Upper lobe of left lung (tissue), 6 donors: Measurements from ENCODE around the gene ATXN7. TPM values are rescaled to one million over a fixed set of nuclear protein-coding genes. Genes with fewer than 3 reads are reported as not detected.

Source experiments
- ATAC-seq, 2 donors: fragments of 200-7000 bp; cut with Tn5 transposase; one replicate each; pipeline ENCODE4 v1.9.1; 2022; ENCODE audit warnings: mild to moderate bottlenecking in 2 of 2, moderate library complexity in 2 of 2; ENCODE audit not compliant: low FRiP score in 2 of 2
- DNase-seq, 2 donors: peaks; one replicate each; pipeline ENCODE4 v3.0.0-alpha.2; 2019 to 2020
- H3K27ac ChIP-seq, 4 donors: fragments of 200-600 bp; sonication (generic); one replicate each; pipeline ENCODE4 v1.5.1; 2016 to 2019
- H3K27me3 ChIP-seq, 4 donors: fragments of 200-600 bp; sonication (generic); one replicate each; pipeline ENCODE4 v1.5.1; 2017 to 2019
- H3K36me3 ChIP-seq, 4 donors: fragments of 200-600 bp; sonication (generic); one replicate each; pipeline ENCODE4 v1.5.1; 2016 to 2019
- H3K4me1 ChIP-seq, 4 donors: fragments of 200-600 bp; sonication (generic); one replicate each; pipeline ENCODE4 v1.5.1; 2018 to 2019
- H3K4me3 ChIP-seq, 4 donors: fragments of 200-600 bp; sonication (generic); one replicate each; pipeline ENCODE4 v1.5.1; 2017 to 2019; ENCODE audit warnings: mild to moderate bottlenecking in 2 of 4, moderate library complexity in 1 of 4
- H3K9me3 ChIP-seq, 4 donors: fragments of 200-600 bp; sonication (generic); one replicate each; pipeline ENCODE4 v1.5.1; 2018 to 2019
- CTCF ChIP-seq, 6 experiments: fragments of 450-650 bp in 4 of 6; fragments of 200-600 bp in 2 of 6; sonication (generic) in 2 of 6; IDR thresholded peaks; one replicate each; pipeline ENCODE4 v1.5.1; 2016 to 2019; ENCODE audit warnings: antibody characterized with exemption in 6 of 6
- EP300 ChIP-seq, 4 donors: sonication (generic); formaldehyde crosslinking; IDR thresholded peaks; one replicate each; pipeline ENCODE4 v1.5.1; 2017; ENCODE audit warnings: antibody characterized with exemption in 4 of 4, control low read depth in 2 of 4
- POLR2A ChIP-seq, 4 donors: fragments of 450-650 bp; IDR thresholded peaks; one replicate each; pipeline ENCODE4 v1.5.1; 2016 to 2017; ENCODE audit warnings: antibody characterized with exemption in 4 of 4, mild to moderate bottlenecking in 2 of 4
- POLR2AphosphoS5 ChIP-seq, 2 donors: sonication (generic); formaldehyde crosslinking; IDR thresholded peaks; one replicate each; pipeline ENCODE4 v1.5.1; 2017; ENCODE audit warnings: antibody characterized with exemption in 2 of 2
- WGBS, 2 donors: methylation state at CpG; one replicate each; pipeline ENCODE4 v1.1.5; 2017 to 2018; 5-methylcytosine and 5-hydroxymethylcytosine counted together
- total RNA-seq, 6 donors: library from RNA; depleted of rRNA in 4 of 6; stranded (reverse); fragments of >200 nt in 4 of 6; gene quantifications; one replicate each; pipeline versions ENCODE4 v1.1.0 to v1.2.1, GENCODE V29; 2016 to 2021
- donor health status: DM: no; HTN: no; CAD: no; lungs with moderate emphysema.
- donor health status: DM: no; HTN: yes; CAD: no; lungs with severe emphysema.

Gene ATXN7
- total RNA-seq, 6 donors from 2014 or later, result 29.5 to 83.8 (median 42.3) TPM

DNA sequence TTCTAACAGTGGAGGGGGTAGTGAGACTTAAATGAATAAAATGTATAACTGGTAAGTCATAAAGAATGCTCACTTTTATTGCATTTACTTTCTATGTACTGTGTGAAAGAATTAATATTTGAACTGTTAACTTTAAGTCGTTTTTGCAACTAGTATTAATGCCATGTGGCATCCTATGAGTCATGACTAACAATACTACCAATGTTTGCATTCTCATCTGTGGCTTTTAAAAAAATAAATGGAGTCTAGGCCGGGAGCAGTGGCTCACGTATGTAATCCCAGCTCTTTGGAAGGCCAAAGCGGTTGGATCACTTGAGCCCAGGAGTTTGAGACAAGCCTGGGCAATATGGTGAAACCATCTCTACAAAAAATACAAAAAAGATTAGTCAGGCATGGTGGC, 39.4 kb upstream of the ATXN7 start:
- H3K4me1 ChIP-seq, result no peaks in the 10 kb centered on the region
- no peaks in the 10 kb centered on the region for H3K27me3 ChIP-seq
- peaks cover 0 to 14% (median 0%) of the 10 kb centered on the region in 4 donors for H3K36me3 ChIP-seq
- H3K4me3 ChIP-seq, result no peak overlapping the region
- H3K9me3 ChIP-seq, result no peaks in the 10 kb centered on the region
- no peak overlapping the region for H3K27ac ChIP-seq
- ATAC-seq, result no peak
- 77 to 83% methylated on average over 4 of the region's 4 CpGs for WGBS, 2 donors
- TF ChIP-seq EP300 (IDR thresholded peaks at IDR 0.05), result no peak
- TF ChIP-seq POLR2A (IDR thresholded peaks at IDR 0.05), result no peak
- no peak for TF ChIP-seq POLR2AphosphoS5 (IDR thresholded peaks at IDR 0.05)
- TF ChIP-seq CTCF (IDR thresholded peaks at IDR 0.05), result no peak
- DNase-seq, result no peak

DNA sequence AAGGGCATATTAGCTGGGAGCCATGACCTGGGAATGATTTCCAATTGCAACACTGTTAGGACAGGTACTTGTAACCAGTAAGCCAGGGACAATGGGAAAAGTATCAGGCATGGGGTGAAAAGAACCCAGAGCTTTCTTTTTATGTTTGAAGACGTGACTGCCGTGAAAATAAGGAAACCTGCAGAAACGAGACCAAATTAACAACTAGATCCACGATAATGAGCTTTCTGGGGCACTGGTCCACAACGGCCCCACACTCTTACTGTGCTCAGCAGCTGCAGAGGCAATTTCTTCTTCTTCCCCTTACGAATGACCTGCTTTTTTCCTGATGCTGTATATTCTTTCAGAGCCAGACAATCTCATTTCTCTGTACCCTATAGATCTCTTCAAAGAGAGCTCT, 33.1 kb upstream of the ATXN7 start:
- no peaks in the 10 kb centered on the region for H3K27me3 ChIP-seq
- peaks cover 0 to 72% (median 18%) of the 10 kb centered on the region in 4 donors for H3K36me3 ChIP-seq
- H3K9me3 ChIP-seq, result no peaks in the 10 kb centered on the region
- TF ChIP-seq CTCF (IDR thresholded peaks at IDR 0.05) (no peak), POLR2A (IDR thresholded peaks at IDR 0.05) (no peak), POLR2AphosphoS5 (IDR thresholded peaks at IDR 0.05) (no peak), EP300 (IDR thresholded peaks at IDR 0.05) (no peak)
- DNase-seq (no peak), ATAC-seq (no peak)
- H3K4me1 ChIP-seq, result no peaks in the 10 kb centered on the region
- WGBS, 2 donors, result 94 to 97% methylated on average over 6 of the region's 6 CpGs
- no peak overlapping the region for H3K27ac ChIP-seq
- no peak overlapping the region for H3K4me3 ChIP-seq

- Histone ChIP-seq H3K36me3 (peaks cover 0 to 74% (median 18%) of the 10 kb centered on the region in 4 donors), H3K4me3 (no peak overlapping the region), H3K27me3 (no peaks in the 10 kb centered on the region), H3K27ac (no peak overlapping the region), H3K4me1 (no peaks in the 10 kb centered on the region), H3K9me3 (no peaks in the 10 kb centered on the region)
- WGBS, 2 donors, result 90% methylated on average over 6 of the region's 6 CpGs
- no peak for ATAC-seq
- TF ChIP-seq EP300 (IDR thresholded peaks at IDR 0.05) (no peak), POLR2AphosphoS5 (IDR thresholded peaks at IDR 0.05) (no peak), CTCF (IDR thresholded peaks at IDR 0.05) (no peak), POLR2A (IDR thresholded peaks at IDR 0.05) (no peak)
- no peak for DNase-seq
These were observed 31.3 kb upstream of the ATXN7 start for GRCh38 chr3:63832395-63832794.

DNA sequence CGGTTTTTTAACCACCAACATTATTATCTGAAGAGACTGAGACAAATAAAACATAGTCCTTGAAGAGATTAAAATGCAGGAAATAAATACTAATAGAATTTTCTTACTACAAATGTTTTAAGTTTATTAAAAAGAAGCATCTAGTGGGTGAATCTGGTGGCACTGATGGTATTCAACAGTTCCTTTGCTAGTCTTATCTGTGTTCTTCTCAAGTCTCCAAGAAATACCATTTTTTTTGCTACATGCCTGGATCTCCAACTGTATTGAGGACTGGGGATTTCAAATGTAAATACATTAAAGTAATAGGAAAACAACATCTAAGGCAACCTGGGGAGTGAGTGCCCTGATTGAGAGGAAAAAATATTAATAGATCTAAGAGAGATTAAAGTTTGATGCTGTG, 22.0 kb upstream of the ATXN7 start:
- H3K4me3 ChIP-seq, result no peak overlapping the region
- TF ChIP-seq POLR2A (IDR thresholded peaks at IDR 0.05) (no peak), CTCF (IDR thresholded peaks at IDR 0.05) (no peak), POLR2AphosphoS5 (IDR thresholded peaks at IDR 0.05) (no peak), EP300 (IDR thresholded peaks at IDR 0.05) (no peak)
- WGBS, 2 donors, result 0 to 32% methylated on average over 1 of the region's 1 CpG
- no peaks in the 10 kb centered on the region for H3K36me3 ChIP-seq
- H3K4me1 ChIP-seq, result no peaks in the 10 kb centered on the region
- H3K27me3 ChIP-seq, result no peaks in the 10 kb centered on the region
- no peaks in the 10 kb centered on the region for H3K9me3 ChIP-seq
- DNase-seq, result no peak
- no peak for ATAC-seq
- H3K27ac ChIP-seq, result no peak overlapping the region

DNA sequence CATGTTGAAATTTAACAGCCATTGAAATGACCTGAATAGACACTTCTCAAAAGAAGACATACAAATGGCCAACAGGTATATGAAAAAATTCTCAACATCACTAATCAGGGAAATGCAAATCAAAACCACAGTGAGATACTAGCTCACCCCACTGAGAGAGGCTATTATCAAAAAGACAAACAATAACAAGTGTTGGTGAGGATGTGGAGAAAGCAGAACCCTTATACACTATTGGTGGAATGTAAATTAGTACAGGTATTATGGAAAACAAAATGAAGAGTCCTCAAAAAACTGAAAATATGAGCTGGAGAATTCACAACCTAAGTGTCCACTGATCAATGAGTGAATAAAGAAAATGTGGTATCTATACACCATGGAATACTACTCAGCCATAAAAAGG, 21.5 kb upstream of the ATXN7 start:
- TF ChIP-seq EP300 (IDR thresholded peaks at IDR 0.05) (no peak), POLR2A (IDR thresholded peaks at IDR 0.05) (no peak), CTCF (IDR thresholded peaks at IDR 0.05) (no peak), POLR2AphosphoS5 (IDR thresholded peaks at IDR 0.05) (no peak)
- H3K27ac ChIP-seq, result no peak overlapping the region
- no peaks in the 10 kb centered on the region for H3K36me3 ChIP-seq
- no peaks in the 10 kb centered on the region for H3K9me3 ChIP-seq
- H3K27me3 ChIP-seq, result no peaks in the 10 kb centered on the region
- no peak for ATAC-seq
- H3K4me3 ChIP-seq, result no peak overlapping the region
- peaks cover 0 to 2% (median 0%) of the 10 kb centered on the region in 4 donors for H3K4me1 ChIP-seq
- DNase-seq, result no peak
